GM12878 (cell line): ENCODE measurements around the gene SCAMP4. TPM values are rescaled to one million over a fixed set of nuclear protein-coding genes. Genes with fewer than 3 reads are reported as not detected.

ENCODE experiments used
- ATAC-seq: fragments of 200-7000 bp; cut with Tn5 transposase; 3 replicates; pipeline ENCODE4 v1.9.1; 2020; ENCODE audit warnings: mild to moderate bottlenecking, moderate library complexity
- BruUV-seq: library from RNA; stranded (reverse); fragments of 400-500 nt; replicated peaks from 2 replicates; lab custom pipeline; 2021; lab: Mats Ljungman, UMichigan
- CTCF ChIA-PET: fragments of 300-600 bp; sonication (Branson Sonifier 250); formaldehyde crosslinking; extraction: SDS; loops from one replicate; lab custom pipeline; 2021; ENCODE audit warnings: inconsistent platforms; lab: Yijun Ruan, JAX
- POLR2A ChIA-PET: fragments of 350-600 bp; formaldehyde crosslinking; extraction: SDS; loops from one replicate; lab custom pipeline; 2021; ENCODE audit warnings: inconsistent platforms; lab: Charles Lee
- RAD21 ChIA-PET: fragments of 300-600 bp; sonication (Branson Sonifier 250); formaldehyde crosslinking; loops from one replicate; lab custom pipeline; 2023; ENCODE audit warnings: antibody characterized with exemption; ENCODE audit not compliant: unreplicated experiment; lab: Charles Lee
- SMC1A ChIA-PET: fragments of 300-600 bp; sonication (Branson Sonifier 250); formaldehyde crosslinking; loops from one replicate; lab custom pipeline; 2023; ENCODE audit not compliant: unreplicated experiment, uncharacterized antibody; lab: Charles Lee
- DNase-seq: peaks from one replicate; pipeline ENCODE4 v3.0.0-alpha.2; 2011; ENCODE audit warnings: low read depth, low spot score
- FAIRE-seq: peaks from 3 replicates; lab custom pipeline; 2011; peaks lifted over from hg19 to GRCh38; lab: Jason Lieb, UNC
- H2AFZ ChIP-seq: 2 replicates; pipeline ENCODE4 v1.6.0; 2011; ENCODE audit warnings: low read depth, low read length, control low read depth; ENCODE audit not compliant: control insufficient read depth
- H3K27ac ChIP-seq: 2 replicates; pipeline ENCODE4 v1.5.1; 2011; ENCODE audit warnings: control low read depth; ENCODE audit not compliant: control insufficient read depth, insufficient read depth
- H3K27me3 ChIP-seq, 2 experiments: replicated peaks in 1 of 2; 2 replicates each; pipeline versions ENCODE4 v1.6.0 to v1.6.1; 2011; ENCODE audit warnings: low read length in 1 of 2; ENCODE audit not compliant: control insufficient read depth in 2 of 2, insufficient read depth in 2 of 2
- H3K36me3 ChIP-seq, 2 experiments: 2 replicates each; pipeline ENCODE4 v1.5.1; 2011; ENCODE audit warnings: low read length in 1 of 2; ENCODE audit not compliant: control insufficient read depth in 2 of 2, insufficient read depth in 2 of 2
- H3K4me1 ChIP-seq: 2 replicates; pipeline ENCODE4 v1.6.1; 2011; ENCODE audit warnings: mild to moderate bottlenecking, low read length, moderate library complexity, mixed read lengths; ENCODE audit not compliant: control insufficient read depth, insufficient read depth
- H3K4me2 ChIP-seq: 2 replicates; pipeline ENCODE4 v1.6.0; 2011; ENCODE audit warnings: control low read depth; ENCODE audit not compliant: control insufficient read depth, insufficient read depth
- H3K4me3 ChIP-seq: fragments of 200-600 bp; sonication (generic); 2 replicates; pipeline ENCODE4 v1.5.1; 2016
- H3K79me2 ChIP-seq: 2 replicates; pipeline ENCODE4 v1.6.0; 2011; ENCODE audit warnings: low read length; ENCODE audit not compliant: control insufficient read depth, insufficient read depth
- H3K9ac ChIP-seq: 2 replicates; pipeline ENCODE4 v1.8.0; 2011; ENCODE audit warnings: low read length, control low read depth, mixed read lengths; ENCODE audit not compliant: control insufficient read depth, insufficient read depth
- H3K9me3 ChIP-seq: replicated peaks from 3 replicates; pipeline ENCODE4 v1.5.1; 2011; ENCODE audit warnings: mild to moderate bottlenecking, low read length; ENCODE audit not compliant: control insufficient read depth, insufficient read depth
- H4K20me1 ChIP-seq: 2 replicates; pipeline ENCODE4 v1.6.0; 2011; ENCODE audit not compliant: control insufficient read depth, insufficient read depth
- BACH1 ChIP-seq: fragments of 450-650 bp; IDR thresholded peaks from 2 replicates; pipeline ENCODE4 v1.6.1; 2017; ENCODE audit warnings: mild to moderate bottlenecking, borderline replicate concordance
- BRCA1 ChIP-seq: IDR thresholded peaks from 2 replicates; pipeline ENCODE4 v1.6.1; 2011; ENCODE audit warnings: low read depth, low read length, improper control_type of control experiment
- EP300 ChIP-seq, 2 experiments: fragments of 150-350 bp in 1 of 2; IDR thresholded peaks; 2 replicates each; pipeline ENCODE4 v1.6.1; 2011 to 2012; ENCODE audit warnings: low read depth in 2 of 2, low read length in 2 of 2, borderline replicate concordance in 1 of 2, improper control_type of control experiment in 1 of 2, inconsistent platforms in 1 of 2; ENCODE audit not compliant: control insufficient read depth in 1 of 2
- GABPA ChIP-seq: IDR thresholded peaks from 2 replicates; pipeline ENCODE4 v1.6.1; 2014; ENCODE audit warnings: antibody characterized with exemption, low read depth, mild to moderate bottlenecking, inconsistent platforms
- LARP7 ChIP-seq: fragments of 450-650 bp; IDR thresholded peaks from 2 replicates; pipeline ENCODE4 v1.6.1; 2017; ENCODE audit warnings: mild to moderate bottlenecking
- RB1 ChIP-seq: fragments of 450-650 bp; formaldehyde crosslinking; IDR thresholded peaks from 2 replicates; pipeline ENCODE4 v1.6.1; 2017; ENCODE audit warnings: mild to moderate bottlenecking, borderline replicate concordance
- TCF3 ChIP-seq: IDR thresholded peaks from 2 replicates; pipeline ENCODE4 v1.6.1; 2012; ENCODE audit warnings: low read depth, mild to moderate bottlenecking, low read length, borderline replicate concordance; ENCODE audit not compliant: insufficient read depth
- WGBS: methylation state at CpG from one replicate; pipeline ENCODE4 v1.1.6; 2016; ENCODE audit warnings: low lambda C conversion rate; ENCODE audit not compliant: insufficient replicate concordance, insufficient coverage; ENCODE audit errors: missing lambda C conversion rate; 5-methylcytosine and 5-hydroxymethylcytosine counted together
- in situ Hi-C: fragments of 300-500 bp; cut with MboI; formaldehyde crosslinking; loops from 9 replicates; pipeline ENCODE4 v1.14.3; 2018; ENCODE audit warnings: mixed read lengths
- intact Hi-C: fragments of 100-400 bp; cut with micrococcal nuclease; formaldehyde crosslinking; loops from one replicate; pipeline ENCODE4 v1.14.2; 2022; ENCODE audit not compliant: unreplicated experiment
- polyA plus RNA-seq, 11 experiments: library from polyadenylated mRNA; depleted of rRNA in 4 of 11; unstranded in 6 of 11; stranded (reverse) in 5 of 11; fragments of >200 nt; fragmentation: Nextera tagmentation in 4 of 11; fragmentation: Illumina TruSeq in 1 of 11; extraction: Ambion mirVana in 4 of 11; extraction: Trizol in 1 of 11; gene quantifications; 1 replicate in 1 of 11; 2 replicates in 10 of 11; pipeline versions ENCODE4 v1.2.1 to v1.2.3, GENCODE V29; 2011 to 2016; ENCODE audit warnings: inconsistent platforms in 2 of 11, missing spikeins in 2 of 11, low read depth in 1 of 11
- total RNA-seq, 4 experiments: library from RNA; depleted of rRNA in 3 of 4; stranded (reverse); fragments of >200 nt in 3 of 4; fragmentation: Illumina TruSeq in 1 of 4; extraction: Trizol in 1 of 4; gene quantifications; 2 replicates each; pipeline versions ENCODE4 v1.2.1 to v1.2.3, GENCODE V29; 2013 to 2021
- TF ChIP-seq, protein P1 (sequence below): IDR thresholded peaks from 2 replicates; pipeline ENCODE4 v1.6.1; 2011; ENCODE audit warnings: mild to moderate bottlenecking, low read depth, low read length, moderate library complexity; ENCODE audit not compliant: insufficient replicate concordance
- TF ChIP-seq, protein P2 (sequence below): fragments of 450-650 bp; IDR thresholded peaks from 2 replicates; pipeline ENCODE4 v1.6.1; 2014; ENCODE audit warnings: mild to moderate bottlenecking
- TF ChIP-seq, protein P3 (sequence below): fragments of 450-650 bp; conservative IDR thresholded peaks from 2 replicates; pipeline ENCODE4 v1.6.1; 2017; ENCODE audit warnings: mild to moderate bottlenecking, moderate library complexity
- TF ChIP-seq, protein P4 (sequence below): fragments of 450-650 bp; IDR thresholded peaks from 2 replicates; pipeline ENCODE4 v1.6.1; 2017; ENCODE audit warnings: mild to moderate bottlenecking, moderate library complexity

The SCAMP4 gene
- total and polyA plus RNA-seq, 10 of the 15 experiments (the other 5 are each of a cell fraction or from before 2014, with no cell fraction given): 0.63 to 34.7 (median 12.8) TPM

DNA sequence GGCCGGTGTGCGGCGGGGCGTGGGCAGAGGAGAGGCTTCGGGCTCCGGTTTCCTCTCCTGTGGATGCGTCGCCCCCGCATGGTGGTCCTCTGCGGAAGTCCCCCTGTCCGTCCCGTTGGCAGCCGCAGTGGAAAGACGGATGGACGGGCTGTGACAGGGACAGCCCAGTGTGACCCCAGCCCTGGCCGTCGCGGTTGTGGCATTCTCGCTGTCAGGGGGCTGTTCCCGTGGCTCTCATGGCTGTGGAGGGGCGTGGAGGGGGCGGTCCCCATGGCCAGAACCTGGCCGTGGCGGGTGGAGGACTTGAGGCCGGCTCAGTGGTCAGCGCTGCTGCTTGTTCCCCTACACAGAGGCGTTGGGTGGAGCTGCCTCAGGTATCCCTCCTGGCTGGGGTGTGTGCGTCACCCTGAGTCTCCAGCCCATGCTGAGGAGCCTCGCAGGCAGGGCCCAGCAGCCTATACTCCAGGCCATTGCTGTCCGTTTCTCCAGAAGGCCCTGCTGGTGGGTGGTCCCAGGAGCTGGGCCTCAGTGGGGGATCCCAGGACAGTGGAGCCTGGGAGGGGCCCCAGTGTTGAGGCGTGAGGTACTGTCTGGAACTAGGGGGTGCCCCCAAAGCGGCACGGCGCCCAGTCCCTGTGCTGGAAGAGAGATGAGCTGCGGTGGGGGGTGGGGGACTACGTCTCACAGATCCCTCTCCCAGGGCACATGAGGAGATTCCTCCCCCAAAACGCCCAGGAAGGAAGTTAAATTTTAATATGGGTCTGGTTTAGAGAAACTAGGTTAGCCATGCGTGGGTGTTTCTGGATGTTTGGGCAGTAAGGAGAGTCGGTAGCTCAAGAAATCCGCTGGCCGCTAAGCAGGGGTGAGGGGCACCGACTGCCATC, 56.0 kb downstream of the SCAMP4 start:
- no peak overlapping the region for H3K9ac ChIP-seq
- no peak overlapping the region for H3K4me2 ChIP-seq
- FAIRE-seq: no peak
- ChIA-PET SMC1A (no interaction called here), RAD21 (no interaction called here), POLR2A (no interaction called here), CTCF (no interaction called here)
- peaks cover 5% of the 10 kb centered on the region for H3K79me2 ChIP-seq
- no peaks in the 10 kb centered on the region for H3K27me3 ChIP-seq
- H4K20me1 ChIP-seq: no peaks in the 10 kb centered on the region; the same call in 1 of the 2 replicates
- H3K4me1 ChIP-seq: no peaks in the 10 kb centered on the region
- no peak overlapping the region for H2AFZ ChIP-seq
- H3K36me3 ChIP-seq: peaks cover 4 to 9% of the 10 kb centered on the region in 2 experiments; a peak in 3 of 4 replicates
- 92% methylated on average over 36 of the region's 42 CpGs for WGBS
- H3K9me3 ChIP-seq: no peaks in the 10 kb centered on the region
- BruUV-seq: TSS peak; percentile 16
- no peak for TF ChIP-seq BACH1
- TF ChIP-seq, protein P1, sequence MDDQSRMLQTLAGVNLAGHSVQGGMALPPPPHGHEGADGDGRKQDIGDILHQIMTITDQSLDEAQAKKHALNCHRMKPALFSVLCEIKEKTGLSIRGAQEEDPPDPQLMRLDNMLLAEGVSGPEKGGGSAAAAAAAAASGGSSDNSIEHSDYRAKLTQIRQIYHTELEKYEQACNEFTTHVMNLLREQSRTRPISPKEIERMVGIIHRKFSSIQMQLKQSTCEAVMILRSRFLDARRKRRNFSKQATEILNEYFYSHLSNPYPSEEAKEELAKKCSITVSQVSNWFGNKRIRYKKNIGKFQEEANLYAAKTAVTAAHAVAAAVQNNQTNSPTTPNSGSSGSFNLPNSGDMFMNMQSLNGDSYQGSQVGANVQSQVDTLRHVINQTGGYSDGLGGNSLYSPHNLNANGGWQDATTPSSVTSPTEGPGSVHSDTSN: no peak
- TF ChIP-seq, protein P2, sequence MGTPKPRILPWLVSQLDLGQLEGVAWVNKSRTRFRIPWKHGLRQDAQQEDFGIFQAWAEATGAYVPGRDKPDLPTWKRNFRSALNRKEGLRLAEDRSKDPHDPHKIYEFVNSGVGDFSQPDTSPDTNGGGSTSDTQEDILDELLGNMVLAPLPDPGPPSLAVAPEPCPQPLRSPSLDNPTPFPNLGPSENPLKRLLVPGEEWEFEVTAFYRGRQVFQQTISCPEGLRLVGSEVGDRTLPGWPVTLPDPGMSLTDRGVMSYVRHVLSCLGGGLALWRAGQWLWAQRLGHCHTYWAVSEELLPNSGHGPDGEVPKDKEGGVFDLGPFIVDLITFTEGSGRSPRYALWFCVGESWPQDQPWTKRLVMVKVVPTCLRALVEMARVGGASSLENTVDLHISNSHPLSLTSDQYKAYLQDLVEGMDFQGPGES: no peak
- TF ChIP-seq LARP7: no peak
- TF ChIP-seq EP300 (IDR thresholded peaks at IDR 0.05; ENCODE audit: borderline replicate concordance in 1 of 2, control insufficient read depth in 1 of 2, low read depth in 2 of 2, low read length in 2 of 2): no peak
- no peak for TF ChIP-seq GABPA
- no peak for TF ChIP-seq TCF3
- TF ChIP-seq, protein P3, sequence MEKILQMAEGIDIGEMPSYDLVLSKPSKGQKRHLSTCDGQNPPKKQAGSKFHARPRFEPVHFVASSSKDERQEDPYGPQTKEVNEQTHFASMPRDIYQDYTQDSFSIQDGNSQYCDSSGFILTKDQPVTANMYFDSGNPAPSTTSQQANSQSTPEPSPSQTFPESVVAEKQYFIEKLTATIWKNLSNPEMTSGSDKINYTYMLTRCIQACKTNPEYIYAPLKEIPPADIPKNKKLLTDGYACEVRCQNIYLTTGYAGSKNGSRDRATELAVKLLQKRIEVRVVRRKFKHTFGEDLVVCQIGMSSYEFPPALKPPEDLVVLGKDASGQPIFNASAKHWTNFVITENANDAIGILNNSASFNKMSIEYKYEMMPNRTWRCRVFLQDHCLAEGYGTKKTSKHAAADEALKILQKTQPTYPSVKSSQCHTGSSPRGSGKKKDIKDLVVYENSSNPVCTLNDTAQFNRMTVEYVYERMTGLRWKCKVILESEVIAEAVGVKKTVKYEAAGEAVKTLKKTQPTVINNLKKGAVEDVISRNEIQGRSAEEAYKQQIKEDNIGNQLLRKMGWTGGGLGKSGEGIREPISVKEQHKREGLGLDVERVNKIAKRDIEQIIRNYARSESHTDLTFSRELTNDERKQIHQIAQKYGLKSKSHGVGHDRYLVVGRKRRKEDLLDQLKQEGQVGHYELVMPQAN: no peak
- TF ChIP-seq RB1: no peak
- TF ChIP-seq, protein P4, sequence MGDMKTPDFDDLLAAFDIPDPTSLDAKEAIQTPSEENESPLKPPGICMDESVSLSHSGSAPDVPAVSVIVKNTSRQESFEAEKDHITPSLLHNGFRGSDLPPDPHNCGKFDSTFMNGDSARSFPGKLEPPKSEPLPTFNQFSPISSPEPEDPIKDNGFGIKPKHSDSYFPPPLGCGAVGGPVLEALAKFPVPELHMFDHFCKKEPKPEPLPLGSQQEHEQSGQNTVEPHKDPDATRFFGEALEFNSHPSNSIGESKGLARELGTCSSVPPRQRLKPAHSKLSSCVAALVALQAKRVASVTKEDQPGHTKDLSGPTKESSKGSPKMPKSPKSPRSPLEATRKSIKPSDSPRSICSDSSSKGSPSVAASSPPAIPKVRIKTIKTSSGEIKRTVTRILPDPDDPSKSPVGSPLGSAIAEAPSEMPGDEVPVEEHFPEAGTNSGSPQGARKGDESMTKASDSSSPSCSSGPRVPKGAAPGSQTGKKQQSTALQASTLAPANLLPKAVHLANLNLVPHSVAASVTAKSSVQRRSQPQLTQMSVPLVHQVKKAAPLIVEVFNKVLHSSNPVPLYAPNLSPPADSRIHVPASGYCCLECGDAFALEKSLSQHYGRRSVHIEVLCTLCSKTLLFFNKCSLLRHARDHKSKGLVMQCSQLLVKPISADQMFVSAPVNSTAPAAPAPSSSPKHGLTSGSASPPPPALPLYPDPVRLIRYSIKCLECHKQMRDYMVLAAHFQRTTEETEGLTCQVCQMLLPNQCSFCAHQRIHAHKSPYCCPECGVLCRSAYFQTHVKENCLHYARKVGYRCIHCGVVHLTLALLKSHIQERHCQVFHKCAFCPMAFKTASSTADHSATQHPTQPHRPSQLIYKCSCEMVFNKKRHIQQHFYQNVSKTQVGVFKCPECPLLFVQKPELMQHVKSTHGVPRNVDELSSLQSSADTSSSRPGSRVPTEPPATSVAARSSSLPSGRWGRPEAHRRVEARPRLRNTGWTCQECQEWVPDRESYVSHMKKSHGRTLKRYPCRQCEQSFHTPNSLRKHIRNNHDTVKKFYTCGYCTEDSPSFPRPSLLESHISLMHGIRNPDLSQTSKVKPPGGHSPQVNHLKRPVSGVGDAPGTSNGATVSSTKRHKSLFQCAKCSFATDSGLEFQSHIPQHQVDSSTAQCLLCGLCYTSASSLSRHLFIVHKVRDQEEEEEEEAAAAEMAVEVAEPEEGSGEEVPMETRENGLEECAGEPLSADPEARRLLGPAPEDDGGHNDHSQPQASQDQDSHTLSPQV: no peak
- no peak for TF ChIP-seq BRCA1
- no peak for DNase-seq
- no peak overlapping the region for H3K4me3 ChIP-seq
- intact Hi-C loops (no loop called here), in situ Hi-C loops (no loop called here)
- ATAC-seq: no peak
- H3K27ac ChIP-seq: no peak overlapping the region
